HG03108 (cell line): ENCODE results near the gene ADARB2.

Experiments
- ATAC-seq: cut with Tn5 transposase; IDR thresholded peaks from one replicate; pipeline ENCODE4 v1.9.1; 2021; ENCODE audit warnings: moderate library complexity; ENCODE audit not compliant: unreplicated experiment

ADARB2 gene

DNA sequence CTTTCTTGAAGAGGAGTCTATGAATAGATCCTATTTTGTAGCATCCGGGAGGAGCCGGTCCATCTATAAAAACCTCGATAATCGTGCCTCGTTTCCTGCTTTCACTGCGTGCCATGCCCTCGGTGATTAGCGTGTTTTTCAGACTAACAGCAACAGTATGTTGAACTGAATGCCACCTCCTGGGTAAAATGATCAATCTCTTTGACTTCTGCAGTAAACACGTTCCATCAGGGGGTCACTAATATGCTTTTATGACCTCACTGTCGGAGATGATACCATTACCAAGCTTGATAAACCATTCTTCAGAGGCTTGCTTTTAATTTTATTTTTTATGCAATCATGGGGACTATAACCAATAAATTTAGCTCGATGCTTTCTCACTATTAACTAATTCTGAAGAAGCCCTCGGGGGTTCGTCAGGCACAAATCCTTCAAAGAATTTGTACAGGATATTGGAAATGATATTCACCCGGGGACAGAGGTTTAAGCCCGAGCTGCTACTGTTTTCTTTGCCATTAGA is 228.3 kb downstream of the ADARB2 start:
- no peak for ATAC-seq

- ATAC-seq, result no peak
Measured at GRCh38 chr10:1508096-1508495, 229.2 kb downstream of the ADARB2 start.

DNA sequence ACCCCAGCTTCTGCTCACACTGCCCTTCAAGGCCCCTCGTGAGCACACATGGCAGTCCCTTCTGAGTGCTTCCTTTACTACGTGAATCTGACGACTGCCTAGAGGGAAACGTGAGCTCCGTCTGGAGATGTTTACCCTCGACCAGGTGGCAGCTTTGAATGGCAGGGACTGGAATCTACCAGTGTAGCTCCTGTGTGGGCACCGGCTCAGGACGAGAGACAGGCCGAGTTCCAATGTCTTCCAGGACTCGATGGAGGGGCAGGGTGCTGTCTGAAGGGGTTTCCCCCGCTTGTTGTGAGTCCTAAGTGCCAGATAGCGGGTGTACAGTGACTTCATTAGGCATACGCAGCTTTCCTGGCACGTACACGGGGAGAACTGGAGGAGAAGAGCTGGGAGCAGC is 229.9 kb downstream of the ADARB2 start:
- no peak for ATAC-seq

DNA sequence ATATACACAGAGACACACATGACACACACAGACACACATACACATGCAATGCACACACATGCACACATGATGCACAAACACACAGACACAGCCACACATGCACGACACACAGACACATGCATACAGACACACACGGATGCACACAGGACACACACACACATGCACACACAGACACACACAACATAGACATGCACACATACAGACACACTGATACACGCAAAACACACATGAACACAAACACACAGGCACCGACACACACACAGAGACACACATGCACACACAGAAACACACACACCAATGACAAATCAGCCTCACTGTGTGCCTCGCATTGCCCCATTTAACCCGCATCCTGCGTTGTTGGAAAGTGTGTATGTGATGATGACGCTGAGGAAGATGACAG is 232.4 kb downstream of the ADARB2 start:
- ATAC-seq, result no peak

DNA sequence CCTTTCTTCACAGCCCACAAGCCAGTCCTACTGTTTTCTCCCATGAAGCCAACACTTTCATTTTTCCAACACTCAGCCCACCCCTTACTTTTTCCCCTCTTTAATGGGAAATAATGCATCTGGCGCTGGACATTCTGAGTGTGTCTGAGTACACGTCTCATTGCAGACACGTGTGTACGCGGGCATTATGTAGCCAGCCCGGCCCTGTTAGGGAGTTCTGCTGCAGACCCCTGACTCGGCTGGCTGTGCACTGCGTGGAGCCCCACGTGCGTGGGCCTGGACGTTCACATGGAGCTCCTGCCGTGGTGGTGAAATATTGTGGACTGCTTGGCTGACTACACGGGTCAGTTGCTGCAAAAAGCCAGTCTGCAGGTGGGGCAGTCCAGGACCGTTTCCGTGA is 233.0 kb downstream of the ADARB2 start:
- ATAC-seq, result no peak

DNA sequence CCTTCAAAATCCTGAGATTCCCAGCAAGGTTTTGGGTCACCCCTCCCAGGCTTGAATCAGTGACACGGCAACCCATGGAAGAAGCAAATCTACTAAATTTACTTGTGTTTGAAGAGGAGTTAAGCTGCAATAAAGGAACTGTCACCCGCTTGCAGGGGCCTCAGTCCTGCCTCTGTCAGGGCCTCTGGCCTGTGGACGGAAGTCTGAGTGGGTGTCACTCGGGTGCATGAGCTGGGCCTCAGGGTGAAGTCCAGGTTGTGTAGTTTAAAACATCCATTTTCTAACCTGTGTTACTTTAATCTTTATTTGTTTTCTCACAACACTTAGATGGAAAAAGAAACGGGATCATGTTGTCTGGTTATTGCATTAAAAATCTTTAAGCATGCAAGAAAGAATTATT is 234.9 kb downstream of the ADARB2 start:
- no peak for ATAC-seq

DNA sequence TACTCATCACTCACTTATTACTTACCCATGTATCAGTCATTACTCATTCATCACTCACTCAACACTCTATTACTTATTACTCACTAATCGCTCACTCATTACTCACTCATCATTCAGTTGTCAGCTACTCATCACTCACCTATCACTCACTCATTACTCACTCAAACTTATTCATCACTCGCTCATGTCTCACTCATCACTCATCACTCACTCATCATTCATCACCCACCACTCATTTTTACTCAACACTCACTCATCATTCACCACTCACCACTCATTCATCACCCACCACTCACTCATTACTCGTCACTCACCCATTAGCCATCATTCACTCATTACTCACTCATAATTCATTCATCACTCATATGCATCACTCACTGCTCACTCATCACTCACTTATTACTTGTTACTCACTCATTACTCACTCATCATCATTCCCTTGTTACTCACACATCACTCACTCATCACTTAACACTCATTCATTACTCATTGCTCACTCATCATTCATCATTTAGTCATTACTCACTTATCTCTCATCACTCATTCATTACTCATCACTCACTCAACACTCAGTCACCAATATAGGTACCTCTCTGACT is 237.9 kb downstream of the ADARB2 start:
- no peak for ATAC-seq

DNA sequence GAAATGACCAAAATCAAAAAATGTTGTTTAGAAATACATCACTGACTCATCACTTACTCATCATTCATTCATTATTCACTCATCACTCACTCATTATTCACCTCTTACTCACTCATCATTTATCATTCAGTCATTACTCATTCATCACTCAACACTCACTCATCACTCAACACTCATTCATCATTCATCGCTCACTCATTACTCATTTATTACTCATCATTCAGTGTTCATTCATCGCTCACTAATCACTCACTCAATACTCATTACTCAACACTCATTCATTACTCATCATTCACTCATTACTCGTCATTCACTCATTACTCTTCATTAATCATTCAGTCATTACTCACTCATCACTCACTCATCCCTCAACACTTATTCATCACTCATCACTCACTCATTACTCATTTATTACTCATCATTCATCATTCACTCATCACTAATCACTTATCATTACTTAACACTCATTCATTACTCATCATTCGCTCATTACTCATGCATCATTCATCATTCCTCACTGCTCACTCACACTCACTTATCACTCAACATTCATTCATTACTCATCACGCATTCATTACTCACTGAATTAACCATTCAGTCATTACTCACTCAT is 238.5 kb downstream of the ADARB2 start:
- no peak for ATAC-seq

DNA sequence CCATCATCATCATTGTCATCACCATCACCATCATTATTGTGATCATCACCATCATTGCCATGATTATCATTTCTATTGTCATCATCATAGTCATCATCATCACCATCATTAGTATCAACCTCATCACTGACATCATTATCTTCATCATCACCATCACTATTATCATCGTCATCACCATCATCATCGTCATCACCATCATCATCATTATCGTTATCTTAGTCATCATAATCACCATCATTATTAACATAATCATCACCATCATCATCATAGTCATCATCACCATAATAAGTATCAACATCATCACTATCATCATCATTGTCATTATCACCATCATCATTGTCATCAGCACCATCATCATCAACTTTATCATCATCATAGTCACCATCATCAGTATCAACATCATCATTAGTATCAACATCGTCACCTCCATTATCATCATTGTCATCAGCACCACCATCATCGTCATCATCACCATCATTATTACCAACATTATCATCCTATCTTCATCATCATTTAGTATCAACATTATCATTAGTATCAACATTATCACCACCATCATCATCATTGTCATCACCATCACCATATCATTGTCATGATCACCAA is 241.3 kb downstream of the ADARB2 start:
- no peak for ATAC-seq

- no peak for ATAC-seq
Measured at GRCh38 chr10:1492641-1493040, 244.7 kb downstream of the ADARB2 start.

DNA sequence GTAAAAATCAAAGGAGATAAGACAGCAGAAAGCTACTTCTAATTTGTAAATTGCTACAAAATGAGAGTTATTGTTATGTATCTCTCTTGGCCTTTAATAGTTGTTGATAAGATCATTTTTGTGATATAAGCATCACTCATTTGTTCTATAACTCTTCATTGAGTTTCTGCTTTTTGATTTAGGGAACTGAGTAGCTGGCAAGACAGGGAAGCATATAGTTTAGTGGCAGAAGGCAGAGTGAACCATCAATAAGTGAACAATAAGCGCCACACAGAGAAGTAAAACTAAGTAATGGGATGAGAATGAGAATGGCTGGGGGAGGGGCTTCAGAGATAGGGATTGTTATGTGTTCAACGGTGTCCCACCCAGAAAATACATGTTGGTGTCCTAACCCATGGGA is 245.4 kb downstream of the ADARB2 start:
- ATAC-seq, result no peak

GRCh38 chr10:1489801-1490200 is 247.5 kb downstream of the ADARB2 start:
- no peak for ATAC-seq

- peak; percentile 97 for ATAC-seq
Measured at GRCh38 chr10:1488970-1489548, 248.3 kb downstream of the ADARB2 start.

DNA sequence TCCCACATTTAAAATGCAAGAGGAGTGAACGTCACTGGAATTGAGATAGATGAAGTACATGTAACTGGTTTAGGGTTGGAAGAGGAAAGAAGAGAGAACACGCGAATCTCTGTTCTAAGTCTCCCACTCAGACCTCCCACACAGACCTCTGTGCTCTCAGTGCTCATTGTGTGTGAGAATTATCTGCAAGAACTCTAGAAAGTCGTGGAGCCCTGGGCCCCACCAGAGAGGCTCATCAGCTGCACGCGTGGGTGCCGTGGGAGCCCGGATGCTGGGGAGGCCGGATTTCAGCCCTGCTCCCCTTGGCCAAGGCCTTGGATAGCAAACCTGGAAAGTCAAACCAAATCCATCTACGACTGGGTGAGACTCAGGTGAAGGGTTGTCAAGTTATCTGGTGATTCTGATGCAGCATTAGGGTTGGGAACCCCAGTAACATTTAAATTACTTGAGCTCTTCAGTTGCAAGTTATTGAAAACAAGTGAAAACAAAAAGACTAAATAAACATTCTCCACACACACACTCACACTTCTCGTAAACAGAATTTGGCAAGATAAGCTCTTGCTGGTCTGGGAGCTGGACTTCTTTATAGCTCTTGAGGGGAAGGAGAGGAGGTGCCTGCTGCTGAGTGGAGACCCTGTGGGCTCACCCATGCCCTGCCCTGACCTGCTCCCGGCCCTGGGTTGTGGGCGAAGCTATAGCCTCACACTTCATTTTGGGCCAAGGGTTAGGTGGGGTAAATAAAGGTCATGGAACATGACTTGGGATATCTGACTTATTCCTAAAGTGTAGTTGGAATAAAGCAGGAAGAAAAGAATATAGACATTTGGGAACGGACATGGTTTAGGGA is 250.3 kb downstream of the ADARB2 start:
- ATAC-seq, result no peak

DNA sequence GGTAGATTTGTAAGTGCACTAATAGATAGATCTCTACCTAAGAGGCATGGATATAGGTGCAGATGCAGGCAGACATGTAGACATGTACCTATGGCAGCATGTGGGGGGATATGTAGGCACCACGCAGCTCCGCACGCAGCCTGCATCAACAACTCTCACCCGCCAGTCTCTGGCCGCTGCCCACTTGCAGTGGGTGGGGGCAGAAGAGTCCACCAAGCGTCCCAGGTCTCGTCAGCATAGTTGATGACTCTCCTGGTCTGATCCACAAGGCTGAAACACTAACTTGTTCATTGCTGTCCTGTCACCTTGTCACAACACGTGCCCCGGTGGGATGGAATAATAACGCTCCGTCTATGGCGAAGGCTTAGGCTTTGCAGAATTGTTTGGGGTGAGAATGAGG is 252.0 kb downstream of the ADARB2 start:
- no peak for ATAC-seq

DNA sequence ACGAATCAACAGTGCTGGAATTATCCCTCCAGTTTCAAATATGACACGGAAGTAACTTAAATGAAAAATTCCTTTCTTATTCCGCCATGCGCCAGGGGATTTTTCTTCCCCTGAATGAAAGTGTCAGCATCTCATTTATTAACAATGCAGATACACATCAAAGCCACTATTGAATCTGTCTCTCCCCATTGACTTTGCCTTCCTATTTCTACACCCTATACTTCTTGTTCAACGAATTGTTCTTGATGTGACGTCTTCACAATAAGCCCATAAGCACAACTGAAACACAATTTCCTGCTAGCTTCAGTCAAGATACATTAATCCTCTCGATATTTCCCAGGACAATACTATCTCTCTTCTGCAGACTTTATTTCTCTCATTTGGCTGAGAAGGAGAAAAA is 253.5 kb downstream of the ADARB2 start:
- ATAC-seq, result no peak

- no peak for ATAC-seq
Measured at GRCh38 chr10:1483246-1483645, 254.1 kb downstream of the ADARB2 start.

DNA sequence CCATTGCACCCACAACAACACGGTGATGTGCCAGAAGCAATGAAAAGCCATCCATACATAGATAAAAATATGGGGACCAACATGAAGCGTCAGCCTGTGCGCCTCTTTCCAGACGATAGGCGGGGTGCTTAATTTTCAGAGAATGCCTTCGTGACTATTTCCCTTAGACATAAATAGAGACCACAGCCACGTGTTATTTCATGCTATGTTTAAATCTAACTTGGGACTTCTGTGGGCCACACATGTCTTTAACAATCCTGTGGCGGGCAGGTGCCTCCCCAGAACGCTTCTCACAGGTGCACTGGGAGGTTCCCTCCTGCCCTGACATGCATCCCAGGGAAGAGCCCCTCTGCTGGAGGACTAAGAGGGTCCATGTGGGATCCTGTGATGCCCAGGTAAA is 259.7 kb downstream of the ADARB2 start:
- no peak for ATAC-seq

GRCh38 chr10:1476455-1476803 is 260.9 kb downstream of the ADARB2 start:
- ATAC-seq, result no peak

- no peak for ATAC-seq
Measured at GRCh38 chr10:1475771-1476454, 261.4 kb downstream of the ADARB2 start.

DNA sequence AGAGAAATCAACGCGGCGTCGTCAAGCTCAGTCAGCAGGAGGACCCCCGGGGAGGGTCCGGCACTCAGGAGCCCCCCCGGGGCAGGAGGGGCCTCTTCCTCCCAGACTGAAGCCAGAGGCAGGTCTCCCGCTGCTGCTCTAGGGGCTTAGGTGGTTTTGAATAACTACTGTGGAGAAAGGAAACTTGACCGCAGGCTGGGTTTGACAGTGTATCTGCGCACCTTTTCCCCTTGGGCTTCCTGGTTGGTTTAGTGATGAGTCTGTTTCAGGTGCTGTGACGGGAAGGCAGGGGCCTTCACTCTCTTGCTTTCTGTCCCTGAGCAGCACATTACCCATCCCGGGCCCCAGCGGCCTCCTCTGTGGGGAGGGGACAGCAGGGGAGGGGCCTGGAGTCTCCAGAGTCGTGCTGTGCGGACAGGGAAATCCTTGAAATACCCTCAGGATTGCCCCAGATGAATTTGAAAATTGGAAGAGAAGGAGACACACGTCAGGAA is 262.2 kb downstream of the ADARB2 start:
- no peak for ATAC-seq
